DND-41 (cell line): Measurements from ENCODE around the gene RUNX2.

Experiments used
- CTCF ChIP-seq: IDR thresholded peaks from 2 replicates; pipeline ENCODE4 v1.5.1; 2012; ENCODE audit warnings: borderline replicate concordance, low read length, moderate library complexity, mild to moderate bottlenecking; ENCODE audit not compliant: poor library complexity, severe bottlenecking; ENCODE audit errors: extremely low read depth
- EZH2 ChIP-seq: IDR thresholded peaks from 3 replicates; pipeline ENCODE4 v1.6.1; 2012; ENCODE audit warnings: borderline replicate concordance, low read depth, mild to moderate bottlenecking, moderate library complexity, low read length, inconsistent platforms; ENCODE audit not compliant: severe bottlenecking

- TF ChIP-seq CTCF (no peak), EZH2 (no peak)
These were observed 144.3 kb downstream of the RUNX2 start for GRCh38 chr6:45472382-45472781.
